Tibial nerve (tissue), 4 donors: ENCODE measurements around the gene TFIP11. TPM values are rescaled to one million over a fixed set of nuclear protein-coding genes. Genes with fewer than 3 reads are reported as not detected.

Experiments
- DNase-seq, 2 donors: peaks; one replicate each; pipeline ENCODE4 v3.0.0-alpha.2; 2019; ENCODE audit warnings: low spot score in 2 of 2
- H3K27ac ChIP-seq, 4 donors: fragments of 200-600 bp; sonication (generic) in 3 of 4; one replicate each; pipeline ENCODE4 v1.5.1; 2017 to 2019; ENCODE audit warnings: mild to moderate bottlenecking in 1 of 4
- H3K27me3 ChIP-seq, 2 donors: fragments of 200-600 bp; sonication (generic) in 1 of 2; one replicate each; pipeline versions ENCODE4 v1.5.1 to v1.6.0; 2017 to 2019
- H3K36me3 ChIP-seq, 3 donors: fragments of 200-600 bp; sonication (generic); one replicate each; pipeline ENCODE4 v1.5.1; 2018 to 2019
- H3K4me1 ChIP-seq, 4 donors: fragments of 200-600 bp; sonication (generic) in 3 of 4; one replicate each; pipeline ENCODE4 v1.5.1; 2017 to 2019
- H3K4me3 ChIP-seq, 4 donors: fragments of 200-600 bp; sonication (generic) in 3 of 4; one replicate each; pipeline ENCODE4 v1.5.1; 2017 to 2019; ENCODE audit warnings: mild to moderate bottlenecking in 1 of 4, moderate library complexity in 1 of 4
- H3K9me3 ChIP-seq, 4 donors: fragments of 200-600 bp; sonication (generic) in 3 of 4; one replicate each; pipeline ENCODE4 v1.5.1; 2017 to 2019
- CTCF ChIP-seq, 5 experiments: fragments of 200-600 bp in 3 of 5; fragments of 450-650 bp in 2 of 5; sonication (generic) in 3 of 5; IDR thresholded peaks; one replicate each; pipeline ENCODE4 v1.5.1; 2016 to 2019; ENCODE audit warnings: antibody characterized with exemption in 5 of 5, mild to moderate bottlenecking in 3 of 5, moderate library complexity in 2 of 5
- EP300 ChIP-seq, 2 donors: sonication (generic); formaldehyde crosslinking; IDR thresholded peaks; one replicate each; pipeline ENCODE4 v1.6.1; 2017; ENCODE audit warnings: antibody characterized with exemption in 2 of 2, mild to moderate bottlenecking in 1 of 2
- POLR2A ChIP-seq, 2 donors: fragments of 450-650 bp; IDR thresholded peaks; one replicate each; pipeline ENCODE4 v1.6.1; 2017; ENCODE audit warnings: antibody characterized with exemption in 2 of 2, mild to moderate bottlenecking in 2 of 2, moderate library complexity in 2 of 2
- WGBS, 2 donors: methylation state at CpG; one replicate each; pipeline ENCODE4 v1.1.5; 2018; 5-methylcytosine and 5-hydroxymethylcytosine counted together
- total RNA-seq, 4 donors: library from RNA; depleted of rRNA; stranded (reverse); fragments of >200 nt; gene quantifications; one replicate each; pipeline ENCODE4 v1.1.0, GENCODE V29; 2016

Gene TFIP11
- total RNA-seq, 4 donors from 2014 or later = 15.5 to 23.9 (median 19.3) TPM

GRCh38 chr22:26486394-26486793 is 25.9 kb downstream of the TFIP11 start:
- Histone ChIP-seq H3K27ac (no peak overlapping the region), H3K36me3 (peaks cover 0 to 57% (median 11%) of the 10 kb centered on the region in 3 donors), H3K27me3 (no peaks in the 10 kb centered on the region), H3K9me3 (no peaks in the 10 kb centered on the region), H3K4me1 (peaks cover 0 to 41% (median 23%) of the 10 kb centered on the region in 4 donors), H3K4me3 (no peak overlapping the region)
- DNase-seq = no peak
- 80 to 82% methylated on average over 5 of the region's 5 CpGs for WGBS, 2 donors
- no peak for TF ChIP-seq EP300 (IDR thresholded peaks at IDR 0.05)
- TF ChIP-seq POLR2A (IDR thresholded peaks at IDR 0.05) = no peak
- TF ChIP-seq CTCF (IDR thresholded peaks at IDR 0.05) = no peak

DNA sequence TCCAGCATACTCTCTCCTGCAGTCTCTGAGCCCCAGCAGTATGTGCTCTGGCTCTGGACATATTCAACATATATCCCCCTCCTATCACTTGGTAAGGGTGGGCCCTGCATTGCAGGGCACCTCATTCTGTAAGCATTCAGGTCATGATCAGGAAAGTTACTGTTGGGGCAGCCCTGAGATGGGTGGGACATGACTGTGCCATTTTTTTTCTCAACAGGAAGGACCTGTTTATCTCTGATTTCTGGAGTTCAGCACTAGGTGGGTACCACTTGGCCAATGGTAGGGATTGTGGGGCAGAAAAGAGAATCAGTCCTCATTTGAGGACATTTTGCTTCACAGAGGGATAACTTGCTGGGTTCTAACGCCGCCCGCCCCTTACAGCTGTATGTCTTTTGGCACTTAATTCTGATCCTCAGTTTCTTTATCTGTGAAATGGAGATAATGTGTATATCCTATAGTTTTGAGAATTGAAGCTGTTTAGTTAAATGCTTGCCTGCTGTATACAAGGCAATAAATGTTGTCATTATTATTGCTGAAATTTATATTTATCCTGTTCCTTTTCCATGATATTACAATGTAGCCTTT is 26.4 kb downstream of the TFIP11 start:
- Histone ChIP-seq H3K36me3 (peaks cover 0 to 56% (median 11%) of the 10 kb centered on the region in 3 donors), H3K27me3 (no peaks in the 10 kb centered on the region), H3K27ac (no peak overlapping the region), H3K4me3 (no peak overlapping the region), H3K4me1 (peaks cover 0 to 46% (median 28%) of the 10 kb centered on the region in 4 donors), H3K9me3 (no peaks in the 10 kb centered on the region)
- no peak for DNase-seq
- WGBS, 2 donors = 57 to 67% methylated on average over 3 of the region's 3 CpGs
- no peak for TF ChIP-seq CTCF (IDR thresholded peaks at IDR 0.05)
- TF ChIP-seq EP300 (IDR thresholded peaks at IDR 0.05) = no peak
- TF ChIP-seq POLR2A (IDR thresholded peaks at IDR 0.05) = no peak

GRCh38 chr22:26485013-26485412 is 27.3 kb downstream of the TFIP11 start:
- H3K4me3 ChIP-seq = no peak overlapping the region

DNA sequence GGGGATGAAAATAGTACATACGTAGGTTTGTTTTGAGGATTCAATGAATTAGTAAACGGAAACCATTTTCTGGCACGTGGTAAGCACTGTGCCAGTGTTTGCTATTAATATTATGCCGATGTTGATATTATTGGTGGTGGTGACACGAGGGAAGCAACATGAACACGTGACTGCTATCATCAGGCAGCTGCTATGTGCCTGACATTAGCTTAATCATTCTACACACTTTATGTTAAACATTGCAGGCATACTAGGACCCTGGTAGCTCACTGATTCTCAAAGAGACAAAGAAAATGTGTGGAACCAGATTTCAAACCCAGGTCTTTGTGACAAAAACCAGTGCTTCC is 27.9 kb downstream of the TFIP11 start:
- TF ChIP-seq POLR2A (IDR thresholded peaks at IDR 0.05) = no peak
- TF ChIP-seq EP300 (IDR thresholded peaks at IDR 0.05) = no peak
- TF ChIP-seq CTCF (IDR thresholded peaks at IDR 0.05) = no peak
- H3K27ac ChIP-seq = peak overlapping the region; percentile 96 to 100 (median 98)
- peaks cover 0 to 45% (median 5%) of the 10 kb centered on the region in 3 donors for H3K36me3 ChIP-seq
- no peak for DNase-seq
- H3K9me3 ChIP-seq = no peaks in the 10 kb centered on the region
- no peaks in the 10 kb centered on the region for H3K27me3 ChIP-seq
- H3K4me1 ChIP-seq = peaks cover 0 to 61% (median 38%) of the 10 kb centered on the region in 4 donors
- peak overlapping the region; percentile 94 to 99 (median 97) for H3K4me3 ChIP-seq
- 11% methylated on average over 6 of the region's 6 CpGs for WGBS, 2 donors

More at GRCh38 chr22:26485013-26485412, 27.3 kb downstream of the TFIP11 start:
- no peaks in the 10 kb centered on the region for H3K9me3 ChIP-seq
- TF ChIP-seq EP300 (IDR thresholded peaks at IDR 0.05) (no peak), POLR2A (IDR thresholded peaks at IDR 0.05) (no peak), CTCF (IDR thresholded peaks at IDR 0.05) (no peak)
- no peaks in the 10 kb centered on the region for H3K27me3 ChIP-seq
- peaks cover 0 to 55% (median 35%) of the 10 kb centered on the region in 4 donors for H3K4me1 ChIP-seq
- peaks cover 0 to 52% (median 9%) of the 10 kb centered on the region in 3 donors for H3K36me3 ChIP-seq
- 59 to 69% methylated on average over 7 of the region's 7 CpGs for WGBS, 2 donors
- H3K27ac ChIP-seq = peak overlapping the region in 1 of 4 donors; percentile 97
- DNase-seq = no peak

GRCh38 chr22:26483439-26484359 is 28.6 kb downstream of the TFIP11 start, which contains the start of the genes HPS4 and SRRD:
Gene HPS4 (minus strand): TSS chr22:26483783. CDS start chr22:26481762, 2,021 bp downstream.
Gene SRRD (plus strand): TSS chr22:26483877. CDS start chr22:26483891, 14 bp downstream.
- no peaks in the 10 kb centered on the region for H3K9me3 ChIP-seq
- peaks cover 0 to 68% (median 39%) of the 10 kb centered on the region in 4 donors for H3K4me1 ChIP-seq
- WGBS, 2 donors = 0 to 1% methylated on average over 31 to 67 of the region's 85 CpGs
- no peaks in the 10 kb centered on the region for H3K27me3 ChIP-seq
- H3K4me3 ChIP-seq = peak within 1 kb of the TSS; percentile 94 to 99 (median 97)
- H3K36me3 ChIP-seq = peaks cover 0 to 42% (median 0%) of the 10 kb centered on the region in 3 donors
- H3K27ac ChIP-seq = peak within 1 kb of the TSS; percentile 96 to 100 (median 98)
- peak; percentile 80 to 82 for DNase-seq
- TF ChIP-seq EP300 (IDR thresholded peaks at IDR 0.05) = peak; percentile 89 to 97
- peak; percentile 65 to 85 for TF ChIP-seq POLR2A (IDR thresholded peaks at IDR 0.05)
- TF ChIP-seq CTCF (IDR thresholded peaks at IDR 0.05) = peak in 2 of 5 experiments; percentile 28 to 45
